OCI-LY1 (cell line): ENCODE measurements around the gene DZANK1.

ENCODE experiments used
- H2AFZ ChIP-seq: fragments of 200-600 bp; sonication (generic), shearing (Covaris generic); 2 replicates; pipeline ENCODE4 v1.6.0; 2014; ENCODE audit warnings: antibody characterized with exemption, mild to moderate bottlenecking, low read length
- H3F3A ChIP-seq: fragments of 200-600 bp; sonication (generic), shearing (Covaris generic); 2 replicates; pipeline ENCODE4 v1.6.0; 2014; ENCODE audit warnings: mild to moderate bottlenecking, antibody characterized with exemption, low read length, moderate library complexity; ENCODE audit not compliant: insufficient read depth
- H3K27ac ChIP-seq: fragments of 200-600 bp; sonication (generic); 2 replicates; pipeline ENCODE4 v1.5.1; 2014; ENCODE audit warnings: low read length, mixed run types, mild to moderate bottlenecking, low read depth; ENCODE audit not compliant: poor library complexity, severe bottlenecking
- H3K27me3 ChIP-seq: fragments of 200-600 bp; sonication (generic); 2 replicates; pipeline ENCODE4 v1.6.0; 2014; ENCODE audit warnings: antibody characterized with exemption, mild to moderate bottlenecking, low read length, moderate library complexity; ENCODE audit not compliant: insufficient read depth
- H3K36me3 ChIP-seq: fragments of 200-600 bp; sonication (generic); 2 replicates; pipeline ENCODE4 v1.6.1; 2014; ENCODE audit warnings: mild to moderate bottlenecking, antibody characterized with exemption, low read length, moderate library complexity, mixed read lengths; ENCODE audit not compliant: insufficient read depth
- H3K4me1 ChIP-seq: fragments of 200-600 bp; sonication (generic); 2 replicates; pipeline ENCODE4 v1.5.1; 2014; ENCODE audit warnings: mild to moderate bottlenecking, low read length, moderate library complexity; ENCODE audit not compliant: insufficient read depth, severe bottlenecking
- H3K4me2 ChIP-seq: fragments of 200-600 bp; sonication (generic), shearing (Covaris generic); 2 replicates; pipeline ENCODE4 v1.6.1; 2014; ENCODE audit warnings: low read length
- H3K4me3 ChIP-seq: fragments of 200-600 bp; sonication (generic); 2 replicates; pipeline ENCODE4 v1.5.1; 2014; ENCODE audit warnings: low read length, low read depth, mild to moderate bottlenecking, mixed read lengths; ENCODE audit not compliant: poor library complexity, severe bottlenecking
- H3K79me2 ChIP-seq: fragments of 200-600 bp; shearing (Covaris generic); 2 replicates; pipeline ENCODE4 v1.6.1; 2016; ENCODE audit warnings: mixed run types, low read length, mixed read lengths; ENCODE audit not compliant: insufficient read depth
- H3K9ac ChIP-seq: fragments of 200-600 bp; sonication (generic), shearing (Covaris generic); 2 replicates; pipeline ENCODE4 v1.6.1; 2014; ENCODE audit warnings: mild to moderate bottlenecking, low read length, mixed read lengths
- H3K9me2 ChIP-seq: fragments of 200-600 bp; sonication (generic), shearing (Covaris generic); 2 replicates; pipeline ENCODE4 v1.6.1; 2014; ENCODE audit warnings: low read depth, mild to moderate bottlenecking, low read length, mixed read lengths
- H3K9me3 ChIP-seq: fragments of 200-600 bp; shearing (Covaris generic); 2 replicates; pipeline ENCODE4 v1.6.1; 2014; ENCODE audit warnings: low read length, mixed read lengths
- H4K20me1 ChIP-seq: fragments of 200-600 bp; sonication (generic), shearing (Covaris generic); 2 replicates; pipeline ENCODE4 v1.6.0; 2016; ENCODE audit warnings: mild to moderate bottlenecking, low read length; ENCODE audit not compliant: insufficient read depth
- CTCF ChIP-seq: fragments of 200-600 bp; sonication (generic), shearing (Covaris generic); IDR thresholded peaks from 2 replicates; pipeline ENCODE4 v1.5.1; 2017; ENCODE audit warnings: mild to moderate bottlenecking, antibody characterized with exemption, low read length, moderate library complexity, mixed read lengths
- EZH2 ChIP-seq: fragments of 200-600 bp; sonication (generic), shearing (Covaris generic); IDR thresholded peaks from 2 replicates; pipeline ENCODE4 v1.8.0; 2017; ENCODE audit warnings: borderline replicate concordance, mixed run types, mild to moderate bottlenecking, antibody characterized with exemption, low read length, moderate library complexity, mixed read lengths

The DZANK1 gene

GRCh38 chr20:18466894-18467730 is at the start of gene DZANK1, which contains the start of gene POLR3F:
Gene DZANK1 (minus strand): TSS chr20:18467030. CDS start chr20:18465358, 1,672 bp downstream.
Gene POLR3F (plus strand): TSS chr20:18467390. CDS start chr20:18467507, 117 bp downstream.
- Histone ChIP-seq H3K9ac (peak within 1 kb of the TSS; percentile 86), H3K27me3 (no peaks in the 10 kb centered on the region), H3K36me3 (peaks cover 7% of the 10 kb centered on the region; the same call in 1 of the 2 replicates), H4K20me1 (no peaks in the 10 kb centered on the region), H3K4me1 (peaks cover 19% of the 10 kb centered on the region), H3K27ac (no peak within 1 kb of the TSS), H3K9me2 (no peaks in the 10 kb centered on the region), H3K4me2 (peak within 1 kb of the TSS; percentile 99), H3F3A (no peaks in the 10 kb centered on the region), H3K4me3 (peak within 1 kb of the TSS; percentile 90), H3K79me2 (peaks cover 13% of the 10 kb centered on the region), H2AFZ (peak within 1 kb of the TSS; percentile 37; the same call in 1 of the 2 replicates), H3K9me3 (no peaks in the 10 kb centered on the region)
- no peak for TF ChIP-seq CTCF
- no peak for TF ChIP-seq EZH2

GRCh38 chr20:18515973-18516372 is 49.1 kb upstream of the DZANK1 start:
- Histone ChIP-seq H3K79me2 (no peaks in the 10 kb centered on the region), H3K4me2 (no peak overlapping the region), H4K20me1 (no peaks in the 10 kb centered on the region), H3K9me2 (no peaks in the 10 kb centered on the region), H3K27ac (no peak overlapping the region), H3K27me3 (no peaks in the 10 kb centered on the region), H3F3A (no peaks in the 10 kb centered on the region), H3K9me3 (no peaks in the 10 kb centered on the region), H3K9ac (no peak overlapping the region), H3K4me1 (no peaks in the 10 kb centered on the region), H3K4me3 (no peak overlapping the region), H3K36me3 (peaks cover 58% of the 10 kb centered on the region), H2AFZ (no peak overlapping the region)
- no peak for TF ChIP-seq EZH2
- TF ChIP-seq CTCF = no peak

- Histone ChIP-seq H3K36me3 (peaks cover 72% of the 10 kb centered on the region), H3K4me3 (no peak overlapping the region), H3K9ac (no peak overlapping the region), H3K4me1 (peaks cover 4% of the 10 kb centered on the region), H3K4me2 (no peak overlapping the region), H3K9me2 (no peaks in the 10 kb centered on the region), H4K20me1 (no peaks in the 10 kb centered on the region), H3K79me2 (no peaks in the 10 kb centered on the region; the same call in 1 of the 2 replicates), H3K27ac (no peak overlapping the region), H3K27me3 (no peaks in the 10 kb centered on the region), H2AFZ (no peak overlapping the region), H3K9me3 (no peaks in the 10 kb centered on the region), H3F3A (no peaks in the 10 kb centered on the region)
- TF ChIP-seq EZH2 (no peak), CTCF (no peak)
Measured at GRCh38 chr20:18514127-18514526, 47.3 kb upstream of the DZANK1 start.
